NCI-H524 (cell line): ENCODE measurements around the gene NR1D2.
A peak's percentile ranks its signal among the peaks of the same experiment; 100 is the strongest.
"Not testable (repeated sequence)": the region's sequence is repeated elsewhere in the genome, so short reads cannot be mapped to it uniquely, and the experiment has no call there.

Experiments used
- DNase-seq, 2 experiments: peaks; one replicate each; lab custom pipeline; 2025; lab: John Stamatoyannopoulos, UW

NR1D2 gene

GRCh38 chr3:23944861-23945662 lies at the start of gene NR1D2:
NR1D2 (plus strand) TSS chr3:23945286; CDS start chr3:23945579, 293 bp downstream.
- DNase-seq, result peak; percentile 71 to 73

- no peak for DNase-seq
Measured at GRCh38 chr3:23900744-23901143, 44.3 kb upstream of the NR1D2 start.

GRCh38 chr3:23904545-23904944 lies 40.5 kb upstream of the NR1D2 start:
- DNase-seq, result no peak

GRCh38 chr3:23909341-23909740 lies 35.7 kb upstream of the NR1D2 start:
- DNase-seq, result no peak

- no peak for DNase-seq
Measured at GRCh38 chr3:23911397-23911796, 33.7 kb upstream of the NR1D2 start.

- DNase-seq, result not testable (repeated sequence)
Measured at GRCh38 chr3:23912335-23912734, 32.8 kb upstream of the NR1D2 start.

GRCh38 chr3:23913182-23913581 lies 31.9 kb upstream of the NR1D2 start:
- DNase-seq, result no peak

GRCh38 chr3:23913873-23914743 lies 31.0 kb upstream of the NR1D2 start:
- DNase-seq, result no peak

- peak in 1 of 2 experiments; percentile 46 for DNase-seq
Measured at GRCh38 chr3:23915537-23916108, 29.5 kb upstream of the NR1D2 start.

GRCh38 chr3:23916152-23916885 lies 28.8 kb upstream of the NR1D2 start:
- peak in 1 of 2 experiments; percentile 45 for DNase-seq

GRCh38 chr3:23916886-23917678 lies 28.0 kb upstream of the NR1D2 start, which contains the start of the genes NKIRAS1 and RPL15:
NKIRAS1 (minus strand) TSS chr3:23916990; CDS start chr3:23910904, 6,086 bp downstream.
RPL15 (plus strand) TSS chr3:23917132; CDS start chr3:23917860, 728 bp downstream.
- DNase-seq, result peak; percentile 89 to 96

- peak in 1 of 2 experiments; percentile 42 for DNase-seq
Measured at GRCh38 chr3:23917679-23918303, 27.3 kb upstream of the NR1D2 start.

GRCh38 chr3:23918331-23918730 lies 26.8 kb upstream of the NR1D2 start:
- not testable (repeated sequence) for DNase-seq

- DNase-seq, result no peak
Measured at GRCh38 chr3:23919628-23920027, 25.5 kb upstream of the NR1D2 start.

GRCh38 chr3:23920151-23920655 lies 24.9 kb upstream of the NR1D2 start:
- DNase-seq, result no peak

GRCh38 chr3:23921052-23921511 lies 24.0 kb upstream of the NR1D2 start:
- DNase-seq, result peak in 1 of 2 experiments; percentile 15

- DNase-seq, result peak; percentile 36 to 73
Measured at GRCh38 chr3:23923786-23924185, 21.3 kb upstream of the NR1D2 start.

- no peak for DNase-seq
Measured at GRCh38 chr3:23926246-23926645, 18.8 kb upstream of the NR1D2 start.

GRCh38 chr3:23926736-23927135 lies 18.4 kb upstream of the NR1D2 start:
- no peak for DNase-seq

- DNase-seq, result no peak
Measured at GRCh38 chr3:23928524-23928923, 16.6 kb upstream of the NR1D2 start.
